HG03457 (cell line): ENCODE results near the gene P2RY14.

Experiments
- ATAC-seq: cut with Tn5 transposase; IDR thresholded peaks from one replicate; pipeline ENCODE4 v1.9.1; 2021; ENCODE audit warnings: moderate number of reproducible peaks; ENCODE audit not compliant: unreplicated experiment

Gene P2RY14

DNA sequence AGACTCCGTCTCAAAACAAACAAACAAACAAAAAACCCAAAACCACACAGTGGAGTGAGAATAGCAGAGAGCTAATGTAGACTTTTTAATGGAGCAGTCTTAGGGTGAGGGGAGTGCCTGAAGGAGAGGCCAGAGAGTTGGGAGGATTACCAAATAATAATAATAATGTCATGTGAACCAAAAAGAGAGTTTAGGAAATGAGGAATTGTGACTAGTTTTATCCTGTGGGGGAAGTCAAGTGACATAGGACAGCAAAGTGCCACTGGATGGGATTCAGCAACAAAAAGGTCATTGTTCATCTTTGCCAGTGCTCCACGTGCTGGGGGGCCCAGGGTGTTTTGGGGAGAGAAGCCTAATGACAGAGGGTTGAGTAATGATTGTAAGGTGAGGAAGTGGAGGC, 25.4 kb upstream of the P2RY14 start:
- ATAC-seq: no peak

DNA sequence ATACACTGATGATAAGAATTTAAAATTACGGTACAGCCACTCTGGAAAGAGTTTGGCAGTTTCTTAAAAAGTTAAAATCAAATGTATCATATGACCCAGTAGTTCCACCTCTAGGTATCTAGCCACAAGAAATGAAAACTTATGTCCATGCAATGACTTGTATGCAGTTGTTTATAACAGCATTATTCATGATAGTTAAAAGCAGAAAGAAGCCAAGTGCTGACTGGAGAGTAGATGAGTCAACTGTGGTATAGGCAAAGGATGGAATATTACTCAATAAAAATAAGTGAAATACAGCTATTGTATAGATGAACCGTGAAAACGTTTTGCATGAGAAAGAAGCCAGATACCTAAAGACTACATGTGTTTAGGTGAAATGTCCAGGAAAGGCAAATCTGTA, 23.4 kb upstream of the P2RY14 start:
- no peak for ATAC-seq

DNA sequence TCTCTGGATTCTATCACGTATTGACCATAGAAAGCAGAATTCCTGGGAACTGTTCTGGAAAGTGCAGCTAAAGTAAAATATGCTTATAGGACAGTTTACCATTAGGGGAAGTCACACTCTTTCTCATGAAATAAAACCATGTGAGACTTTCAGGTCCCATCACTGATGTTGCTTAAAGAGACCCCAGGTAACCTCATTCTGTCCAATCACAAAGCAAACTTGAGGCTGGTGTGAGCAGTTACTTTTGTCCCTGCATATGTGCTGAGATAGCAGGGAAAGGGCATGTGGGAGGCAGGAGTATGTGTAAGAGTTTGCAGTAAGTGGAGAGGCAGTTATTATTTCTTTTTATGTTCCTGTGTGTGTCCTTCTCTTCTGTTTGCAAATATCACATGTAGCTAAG, 22.2 kb upstream of the P2RY14 start:
- no peak for ATAC-seq

DNA sequence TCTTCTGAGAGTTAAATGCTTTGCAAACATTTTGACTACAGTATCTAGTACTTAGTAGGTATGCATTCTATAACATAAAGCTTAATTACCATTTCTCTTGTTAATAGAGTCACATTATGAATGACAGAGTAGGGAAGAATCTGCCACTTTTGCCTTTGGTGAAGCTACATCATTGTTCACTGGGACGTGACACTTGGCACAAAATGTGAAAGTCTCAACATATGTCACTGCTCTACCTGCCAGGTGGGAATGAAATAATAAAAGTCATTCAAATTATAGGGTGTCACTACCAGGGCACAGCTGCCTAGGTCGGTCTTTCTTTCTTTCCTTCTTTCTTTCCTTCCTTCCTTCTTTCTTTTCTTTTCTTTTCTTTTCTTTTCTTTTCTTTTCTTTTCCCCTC, 20.7 kb upstream of the P2RY14 start:
- ATAC-seq: no peak

DNA sequence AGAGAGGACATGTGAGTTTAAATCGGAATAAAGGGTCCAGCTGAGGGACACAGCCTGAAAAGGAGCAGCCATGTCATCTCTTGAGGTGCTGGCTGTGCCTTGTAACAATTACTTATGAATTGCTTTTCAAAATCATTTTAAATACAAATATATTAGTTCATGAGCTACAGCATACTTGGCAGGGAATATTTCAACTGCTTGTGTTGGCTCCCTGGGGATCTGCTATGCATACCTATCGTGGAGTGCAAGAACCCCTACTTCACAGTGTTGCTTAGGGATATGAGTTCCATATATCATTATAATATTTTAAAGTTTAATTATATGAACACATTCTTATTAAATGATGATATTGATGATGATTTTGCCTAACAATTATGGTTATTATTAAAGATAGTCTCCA, 19.1 kb upstream of the P2RY14 start:
- ATAC-seq: no peak

DNA sequence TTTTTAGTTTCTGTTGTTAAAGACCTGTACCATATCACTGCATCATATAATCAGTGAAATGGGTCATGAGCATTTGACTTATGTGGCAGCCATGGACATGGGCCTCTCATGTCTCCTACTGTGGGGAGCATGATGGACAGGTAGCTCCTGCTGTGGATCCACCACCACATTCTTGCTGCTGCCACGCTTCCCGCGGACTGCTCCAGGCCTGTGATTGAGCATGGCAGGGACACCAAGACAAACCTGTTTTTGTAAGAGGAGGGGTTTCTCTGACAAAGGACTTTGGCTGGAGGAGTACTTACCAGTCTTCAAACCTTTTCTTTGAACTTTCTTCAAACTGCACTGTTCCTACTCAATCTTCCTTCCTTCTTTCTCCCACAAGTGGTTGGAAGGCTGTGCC, 17.9 kb upstream of the P2RY14 start:
- ATAC-seq: no peak

DNA sequence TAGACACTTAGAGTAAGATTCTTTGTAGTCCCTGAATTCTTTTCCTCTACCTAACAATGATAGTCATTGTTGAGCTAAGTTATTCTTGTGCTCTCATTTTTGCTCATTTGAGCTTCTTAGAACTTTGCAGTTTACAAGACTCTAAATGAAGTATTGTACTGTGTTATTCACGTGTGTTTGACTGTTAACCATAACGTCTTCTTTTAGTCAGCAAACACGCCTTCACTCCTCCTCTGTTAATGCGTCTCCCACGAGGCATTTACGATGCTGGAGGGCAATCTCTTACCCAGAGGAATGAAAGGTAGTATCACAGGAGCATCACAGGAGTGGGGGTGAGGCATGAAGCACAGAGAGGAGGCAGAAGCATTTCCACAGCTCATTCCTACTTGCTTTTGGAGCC, 14.8 kb upstream of the P2RY14 start:
- ATAC-seq: no peak

DNA sequence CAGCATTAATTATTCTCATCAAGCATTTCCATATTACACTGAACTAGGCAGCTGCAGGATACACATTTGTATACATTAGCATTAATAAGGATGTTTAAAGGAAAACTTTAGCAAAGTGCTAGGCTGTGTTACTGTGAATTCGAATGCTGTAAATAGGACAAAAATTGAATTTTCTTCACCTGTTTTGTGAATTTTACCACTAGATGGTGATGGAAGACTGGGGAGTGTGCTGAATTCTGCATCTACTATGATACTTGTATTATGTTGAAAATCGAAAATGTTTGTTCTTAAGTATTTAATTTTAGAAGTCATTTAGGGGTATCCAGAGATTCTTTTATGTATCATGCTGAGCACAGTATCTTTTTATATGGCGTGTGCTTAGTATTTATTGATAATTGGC, 12.3 kb upstream of the P2RY14 start:
- ATAC-seq: no peak

DNA sequence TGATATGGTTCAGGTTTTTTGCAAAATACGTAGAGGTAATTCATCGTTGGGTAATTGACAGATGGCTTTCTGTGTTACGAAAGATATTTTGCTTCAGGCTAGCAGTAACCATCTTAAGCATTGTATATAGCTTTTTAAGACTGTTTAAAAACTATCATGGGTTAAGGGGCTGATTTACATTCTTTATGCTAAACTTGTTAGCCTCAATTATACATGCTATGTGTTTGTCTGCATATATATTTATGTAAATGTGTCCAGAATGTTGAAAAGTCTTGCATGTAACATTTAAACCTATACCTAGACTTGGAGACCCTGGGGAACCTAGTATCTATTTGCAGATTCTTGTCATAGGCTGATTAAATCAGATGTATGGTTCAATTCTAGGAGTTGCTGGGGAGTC, 11.1 kb upstream of the P2RY14 start:
- no peak for ATAC-seq

DNA sequence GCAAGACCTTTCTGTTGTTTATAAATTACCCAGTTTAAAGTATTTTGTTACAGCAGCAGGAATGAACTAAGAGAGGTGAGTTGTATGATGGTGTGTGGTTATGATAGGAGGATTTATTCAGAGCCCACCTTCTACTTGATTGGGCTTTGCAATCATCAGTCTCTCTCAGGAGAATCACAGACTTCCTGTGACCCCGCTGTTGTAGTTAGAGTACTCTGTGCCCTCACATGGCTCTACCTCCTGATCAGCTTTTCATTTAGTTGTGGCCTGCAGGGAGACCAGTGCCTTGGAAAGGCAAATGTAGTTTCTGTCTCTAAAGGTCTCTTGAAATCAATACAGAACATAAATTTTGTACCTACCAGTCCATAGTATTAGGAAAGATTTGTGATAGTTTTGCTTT, 7.6 kb upstream of the P2RY14 start:
- no peak for ATAC-seq

DNA sequence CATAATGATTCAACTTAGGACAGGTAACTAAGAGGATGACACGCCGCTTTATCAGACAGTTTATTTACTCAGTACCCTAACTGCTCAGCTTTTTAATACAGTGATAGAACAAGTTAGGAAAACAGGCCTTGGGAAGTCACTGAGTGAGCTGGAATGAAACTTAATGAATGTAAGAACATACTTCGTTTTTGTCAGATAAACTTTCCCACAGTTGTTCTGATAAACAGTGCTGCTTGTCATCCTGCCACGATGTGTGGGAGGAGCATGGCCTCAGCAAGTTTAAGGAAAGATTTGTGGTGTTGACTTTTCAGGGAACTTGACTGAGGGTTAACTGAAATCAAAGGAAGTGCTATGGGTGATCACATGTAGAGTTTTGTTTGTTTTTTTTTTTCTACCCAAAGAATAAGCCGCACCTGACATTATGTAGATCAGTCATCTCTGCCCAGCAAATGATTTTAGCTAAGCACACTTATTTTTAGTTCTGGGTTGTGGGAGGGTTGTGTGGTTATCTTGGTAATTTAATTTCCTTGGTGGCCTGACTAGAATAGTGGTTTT, 5.6 kb upstream of the P2RY14 start:
- no peak for ATAC-seq

DNA sequence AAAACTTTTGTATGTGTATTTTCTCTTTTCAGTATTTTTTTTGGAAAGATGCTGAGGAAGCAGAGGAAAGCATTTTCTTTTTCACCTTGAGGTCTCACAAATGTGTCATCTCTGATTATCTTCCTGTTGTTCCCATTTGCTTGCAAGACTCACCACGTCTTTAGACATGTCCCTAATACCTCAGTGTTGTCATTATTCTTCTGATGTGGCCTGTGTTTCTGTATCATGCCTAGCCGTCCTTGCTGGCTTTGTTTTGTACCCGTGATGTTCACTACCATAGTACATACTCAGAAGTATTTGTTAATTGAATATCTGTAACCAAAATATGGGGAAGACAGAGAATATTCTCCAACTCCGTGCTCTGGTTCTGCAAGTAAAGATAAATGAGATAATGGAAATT, 5.0 kb upstream of the P2RY14 start:
- ATAC-seq: no peak

DNA sequence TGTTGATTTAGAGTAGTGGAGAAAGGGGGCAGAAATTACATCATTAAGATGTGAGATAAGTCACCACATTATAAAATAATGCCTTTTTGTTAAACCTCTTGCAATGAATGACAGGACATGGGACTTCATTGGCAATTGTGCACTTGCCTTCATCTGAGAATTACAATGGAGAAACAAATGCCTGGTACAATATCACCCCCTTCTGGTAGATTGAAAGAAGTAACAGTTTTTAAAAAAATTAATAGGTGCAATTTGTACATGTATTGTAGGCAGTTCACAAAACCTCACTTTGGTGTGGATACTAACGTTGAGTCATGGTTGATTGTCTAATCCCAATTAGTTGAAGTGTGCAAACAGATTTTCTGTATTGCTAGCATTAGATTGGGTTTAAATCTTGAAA, 4.6 kb upstream of the P2RY14 start:
- ATAC-seq: no peak

DNA sequence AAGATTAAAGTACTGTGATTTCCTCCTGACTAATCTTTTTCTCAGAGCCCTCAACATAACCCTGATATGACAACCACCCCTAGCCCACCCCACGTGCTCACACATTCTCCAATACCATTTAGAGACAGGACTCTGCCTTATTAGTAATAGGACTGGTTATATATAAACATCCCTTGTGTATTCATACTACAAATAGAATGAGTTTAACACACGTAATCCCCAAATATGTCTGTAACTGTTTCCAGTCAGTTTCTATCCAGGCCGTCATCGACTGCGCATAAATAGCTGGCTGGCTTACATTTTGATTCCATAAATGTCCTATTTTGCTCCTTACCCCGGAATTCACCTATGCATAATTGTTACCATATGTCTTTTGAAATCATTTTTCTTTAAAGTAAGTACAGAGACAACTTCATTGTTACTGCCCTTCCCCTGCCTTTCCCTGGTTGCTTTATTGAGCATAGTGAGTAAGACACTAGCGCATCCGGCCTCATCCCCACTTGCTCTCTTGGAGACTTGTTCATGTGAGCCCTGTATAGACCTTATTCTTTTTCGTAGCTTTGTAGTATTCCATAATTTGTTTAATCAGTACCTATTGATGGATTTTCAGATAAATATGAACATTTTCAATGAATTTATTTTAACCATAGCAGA, 3.5 kb upstream of the P2RY14 start:
- ATAC-seq: no peak

DNA sequence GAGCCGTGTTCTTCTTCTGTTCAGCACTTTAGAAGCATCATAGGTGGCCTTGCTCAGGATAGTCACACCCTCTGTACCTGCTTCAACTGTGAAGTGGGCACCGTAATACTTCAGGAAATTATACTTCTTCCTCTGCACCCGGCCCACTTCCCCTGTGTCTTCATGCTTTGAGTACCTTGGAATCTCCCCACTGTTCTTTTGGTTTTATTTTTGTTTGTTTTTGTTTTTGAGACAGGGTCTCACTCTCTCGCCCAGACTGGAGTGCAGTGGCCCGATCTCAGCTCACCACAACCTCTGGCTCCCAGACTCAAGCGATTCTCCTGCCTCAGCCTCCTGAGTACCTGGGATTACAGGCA, 1.7 kb downstream of the P2RY14 start:
- peak; percentile 62 for ATAC-seq

DNA sequence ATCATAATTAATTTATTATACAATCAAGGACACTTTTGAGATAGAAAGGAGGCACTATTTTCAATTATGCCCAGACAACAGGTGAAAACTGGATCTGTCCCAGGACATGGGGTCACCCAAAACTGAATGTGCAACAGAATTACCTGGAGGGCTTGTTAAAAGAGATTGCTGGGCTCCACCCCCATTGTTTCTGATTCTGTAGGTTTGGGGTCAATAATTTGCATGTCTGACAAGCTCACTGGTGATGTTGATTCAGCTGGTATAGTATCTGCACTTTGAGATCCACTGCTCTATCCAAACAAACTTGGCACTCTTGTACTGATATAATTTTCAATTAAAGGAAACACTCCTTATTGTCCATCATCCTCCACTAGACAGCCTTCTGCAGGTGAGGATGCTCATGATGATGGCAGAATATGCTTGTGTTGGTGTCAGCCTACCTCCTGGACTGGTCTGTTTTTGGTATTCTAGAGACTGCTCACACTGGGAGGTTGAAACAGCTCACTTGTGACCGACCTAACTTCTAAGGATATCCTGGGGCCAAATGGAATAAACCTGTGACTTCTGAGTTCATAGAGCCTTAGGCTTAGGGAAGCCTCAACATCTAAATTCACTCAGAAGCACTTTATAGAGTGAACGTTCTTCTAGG, 2.2 kb downstream of the P2RY14 start:
- peak; percentile 18 for ATAC-seq

DNA sequence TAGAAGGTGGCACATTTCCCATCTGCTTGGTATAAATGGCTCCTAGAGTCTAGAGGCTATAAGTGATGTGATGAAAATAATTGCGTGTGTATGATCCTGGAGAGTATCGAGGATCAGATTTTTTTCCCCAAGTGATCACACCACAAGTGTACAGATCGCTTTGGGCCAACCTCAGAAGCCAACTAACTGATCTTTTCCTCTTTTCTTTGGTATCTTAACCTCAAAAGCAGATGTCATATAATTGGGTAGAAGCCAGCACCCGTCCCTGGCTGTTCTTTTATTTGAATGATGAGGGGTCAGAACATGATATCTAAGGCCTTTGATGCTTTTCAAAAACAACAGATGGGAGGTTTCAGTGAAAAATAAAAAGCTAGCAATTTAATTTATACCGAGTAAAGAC, 3.3 kb downstream of the P2RY14 start:
- no peak for ATAC-seq

DNA sequence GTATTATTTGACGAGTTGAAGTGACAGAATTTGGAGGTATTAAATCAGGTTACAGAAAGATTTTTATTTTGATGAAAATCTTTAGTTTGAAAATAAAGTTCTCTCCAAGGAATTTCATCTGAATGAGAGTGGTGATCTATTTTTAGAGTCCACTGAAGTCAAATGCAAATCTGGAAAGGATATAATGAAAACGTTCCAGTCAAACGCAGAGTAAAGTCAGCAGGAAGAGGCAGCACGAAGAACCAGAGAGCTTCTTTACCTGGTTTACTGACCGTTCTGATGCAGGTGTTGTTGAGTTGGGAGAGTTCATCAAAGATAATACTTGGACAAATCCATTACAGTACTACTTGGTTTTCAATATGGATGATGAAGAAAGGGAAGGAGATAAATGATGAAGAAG, 8.7 kb downstream of the P2RY14 start:
- no peak for ATAC-seq

DNA sequence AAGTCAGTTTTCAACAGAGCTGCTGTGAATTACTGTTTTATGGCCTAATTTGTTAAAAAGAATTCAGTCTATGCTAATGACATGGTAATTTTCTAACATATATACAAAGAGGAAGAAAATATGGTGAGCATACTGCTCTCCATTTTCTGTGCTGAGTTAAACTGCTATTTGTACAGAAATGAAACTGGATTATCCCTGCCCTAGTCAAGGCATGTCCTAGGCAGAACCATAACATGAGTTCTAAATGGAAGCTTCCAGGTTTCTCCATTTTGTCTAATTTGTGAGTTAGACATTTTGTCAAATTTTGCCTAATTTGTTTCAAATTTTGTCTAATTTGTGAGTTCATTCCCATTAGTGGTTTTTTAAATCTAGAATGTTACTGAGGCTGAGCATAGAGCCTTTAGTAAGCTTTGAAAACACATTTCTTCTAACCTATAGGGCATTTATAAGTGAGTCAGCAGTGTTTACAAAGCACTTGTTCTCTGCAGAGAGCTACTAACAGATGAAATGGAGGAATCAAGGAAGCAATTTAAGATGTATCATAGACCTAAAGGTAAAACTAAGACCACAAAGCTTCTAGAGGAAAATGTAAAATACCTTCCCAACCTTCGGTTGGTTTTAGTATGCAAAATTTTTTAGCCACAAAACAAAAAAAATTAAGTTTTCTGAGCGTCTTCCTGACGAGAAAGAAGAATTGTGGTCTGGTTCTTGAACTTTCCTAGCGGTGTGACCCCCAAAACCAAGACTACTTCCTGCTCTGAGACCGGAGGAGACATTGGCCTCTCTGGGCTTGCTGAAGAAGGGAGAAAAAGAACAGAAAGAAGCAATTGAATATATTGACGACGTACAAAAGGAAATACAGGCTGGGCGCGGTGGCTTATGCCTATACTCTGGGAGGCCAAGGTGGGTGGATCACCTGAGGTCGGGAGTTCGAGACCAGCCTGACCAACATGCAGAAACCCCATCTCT, 9.8 kb downstream of the P2RY14 start:
- ATAC-seq: peak; percentile 70

DNA sequence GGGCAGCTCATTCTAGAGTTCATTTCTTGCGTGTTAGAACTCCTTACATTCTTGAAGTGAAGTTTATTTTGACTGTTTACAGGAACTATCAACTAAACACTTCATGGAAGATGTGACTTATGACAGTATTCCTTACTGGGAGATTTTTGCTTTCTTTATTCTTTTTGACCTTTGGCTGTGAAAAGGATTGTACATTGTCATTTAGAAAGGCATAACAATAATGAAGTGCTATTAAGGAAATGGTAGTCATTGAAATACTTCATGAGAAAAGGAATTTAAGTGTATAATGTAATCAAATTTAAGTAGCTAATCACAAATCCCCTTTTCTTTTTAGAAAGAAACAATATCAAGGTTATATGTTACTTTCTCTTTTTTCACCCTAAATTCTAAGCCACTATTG, 11.3 kb downstream of the P2RY14 start:
- ATAC-seq: no peak

DNA sequence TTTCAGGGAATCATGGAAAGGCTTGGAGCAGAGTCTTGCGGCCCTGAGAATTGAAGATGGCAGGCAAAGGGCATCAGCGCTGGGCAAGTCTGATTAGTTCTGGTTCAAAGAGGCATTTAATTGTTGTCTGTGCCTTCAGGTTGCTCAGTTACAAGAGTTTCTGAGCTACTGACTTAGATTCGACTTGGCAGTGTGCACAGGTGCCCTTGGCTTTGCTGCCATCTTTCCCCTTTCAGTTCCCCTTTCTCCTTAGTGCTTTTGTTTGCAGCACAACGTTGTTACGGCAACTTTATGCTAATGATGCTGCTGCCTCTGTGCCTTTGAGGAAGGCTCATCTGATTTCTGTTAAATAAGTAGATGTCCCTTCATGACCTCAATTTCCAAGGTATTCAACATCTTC, 12.5 kb downstream of the P2RY14 start:
- ATAC-seq: peak; percentile 90

DNA sequence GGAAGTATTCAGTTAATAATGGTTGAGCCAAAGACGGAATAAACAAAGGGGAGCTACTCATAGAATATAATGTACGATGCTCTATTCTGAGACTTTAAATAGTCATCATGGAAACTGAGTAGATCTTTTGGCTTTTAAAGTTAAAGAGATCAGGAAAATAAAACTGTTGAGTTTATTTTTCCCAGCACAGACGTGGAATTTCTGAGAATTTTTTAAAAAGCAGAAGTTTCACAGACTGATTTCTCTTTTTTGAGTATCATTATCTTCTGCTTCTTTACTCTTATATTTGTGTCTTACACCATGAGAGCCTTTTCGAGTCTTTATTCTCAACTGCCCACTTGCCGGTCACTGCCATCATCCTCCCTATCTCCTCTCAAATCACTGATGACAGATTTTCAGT, 13.2 kb downstream of the P2RY14 start:
- no peak for ATAC-seq
